PFSK-1 (cell line): ENCODE data around the gene KCNA2.

ENCODE experiments used
- POLR2AphosphoS5 ChIP-seq: IDR thresholded peaks from 2 replicates; pipeline ENCODE4 v1.6.1; 2012; ENCODE audit warnings: low read depth, mild to moderate bottlenecking, control low read depth, low read length, moderate library complexity
- TF ChIP-seq, protein P1 (sequence below), 2 experiments: IDR thresholded peaks; 2 replicates each; pipeline versions ENCODE4 v1.6.1 to v1.8.0; 2011 to 2012; ENCODE audit warnings: low read depth in 2 of 2, low read length in 2 of 2, control low read depth in 1 of 2, inconsistent platforms in 1 of 2, mild to moderate bottlenecking in 1 of 2, moderate library complexity in 1 of 2; ENCODE audit not compliant: insufficient read depth in 1 of 2

DNA sequence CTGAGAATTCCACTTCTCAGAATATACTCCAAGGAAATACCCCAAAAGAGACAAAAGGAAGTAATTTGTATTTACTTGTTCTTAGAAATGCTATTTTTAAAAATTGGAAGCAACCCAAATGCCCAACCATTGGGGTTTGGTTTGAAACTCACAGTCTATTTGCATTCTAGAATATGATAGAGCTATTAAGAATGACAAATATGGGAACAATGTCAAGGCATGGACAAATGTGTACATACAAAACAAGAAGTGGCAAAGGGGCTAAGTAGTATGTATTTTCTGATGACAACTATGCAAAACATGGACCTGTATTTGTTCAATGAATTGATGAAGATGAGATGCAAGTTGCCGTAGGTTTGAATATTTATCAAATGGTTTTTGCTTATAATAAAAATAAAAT, 32.8 kb downstream of the KCNA2 start:
- TF ChIP-seq, protein P1, sequence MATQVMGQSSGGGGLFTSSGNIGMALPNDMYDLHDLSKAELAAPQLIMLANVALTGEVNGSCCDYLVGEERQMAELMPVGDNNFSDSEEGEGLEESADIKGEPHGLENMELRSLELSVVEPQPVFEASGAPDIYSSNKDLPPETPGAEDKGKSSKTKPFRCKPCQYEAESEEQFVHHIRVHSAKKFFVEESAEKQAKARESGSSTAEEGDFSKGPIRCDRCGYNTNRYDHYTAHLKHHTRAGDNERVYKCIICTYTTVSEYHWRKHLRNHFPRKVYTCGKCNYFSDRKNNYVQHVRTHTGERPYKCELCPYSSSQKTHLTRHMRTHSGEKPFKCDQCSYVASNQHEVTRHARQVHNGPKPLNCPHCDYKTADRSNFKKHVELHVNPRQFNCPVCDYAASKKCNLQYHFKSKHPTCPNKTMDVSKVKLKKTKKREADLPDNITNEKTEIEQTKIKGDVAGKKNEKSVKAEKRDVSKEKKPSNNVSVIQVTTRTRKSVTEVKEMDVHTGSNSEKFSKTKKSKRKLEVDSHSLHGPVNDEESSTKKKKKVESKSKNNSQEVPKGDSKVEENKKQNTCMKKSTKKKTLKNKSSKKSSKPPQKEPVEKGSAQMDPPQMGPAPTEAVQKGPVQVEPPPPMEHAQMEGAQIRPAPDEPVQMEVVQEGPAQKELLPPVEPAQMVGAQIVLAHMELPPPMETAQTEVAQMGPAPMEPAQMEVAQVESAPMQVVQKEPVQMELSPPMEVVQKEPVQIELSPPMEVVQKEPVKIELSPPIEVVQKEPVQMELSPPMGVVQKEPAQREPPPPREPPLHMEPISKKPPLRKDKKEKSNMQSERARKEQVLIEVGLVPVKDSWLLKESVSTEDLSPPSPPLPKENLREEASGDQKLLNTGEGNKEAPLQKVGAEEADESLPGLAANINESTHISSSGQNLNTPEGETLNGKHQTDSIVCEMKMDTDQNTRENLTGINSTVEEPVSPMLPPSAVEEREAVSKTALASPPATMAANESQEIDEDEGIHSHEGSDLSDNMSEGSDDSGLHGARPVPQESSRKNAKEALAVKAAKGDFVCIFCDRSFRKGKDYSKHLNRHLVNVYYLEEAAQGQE (IDR thresholded peaks at IDR 0.05; ENCODE audit: insufficient read depth in 1 of 2, low read depth in 2 of 2, low read length in 2 of 2): no peak
- no peak for TF ChIP-seq POLR2AphosphoS5
